Measurements from ENCODE around the gene DOK7.
"Not testable (repeated sequence)": the region's sequence is repeated elsewhere in the genome, so short reads cannot be mapped to it uniquely, and the experiment has no call there.

Gene DOK7

GRCh38 chr4:3511187-3511586 is 48.1 kb downstream of the DOK7 start:
- DNase-seq (ENCODE audit: low read depth in 2 of 2): no peak
- H3K4me3 ChIP-seq (replicated peaks in 1 of 2; ENCODE audit: low read depth in 2 of 2, low read length in 2 of 2): no peak overlapping the region
- no peak for TF ChIP-seq CTCF (IDR thresholded peaks at IDR 0.05; ENCODE audit: low read depth, low read length)

GRCh38 chr4:3511601-3512000 is 48.5 kb downstream of the DOK7 start:
- not testable (repeated sequence) for DNase-seq (ENCODE audit: low read depth in 2 of 2); H3K4me3 ChIP-seq (replicated peaks in 1 of 2; ENCODE audit: low read depth in 2 of 2, low read length in 2 of 2)

- no peak for TF ChIP-seq CTCF (IDR thresholded peaks at IDR 0.05; ENCODE audit: low read depth, low read length)
- DNase-seq (ENCODE audit: low read depth in 2 of 2): no peak
- H3K4me3 ChIP-seq (replicated peaks in 1 of 2; ENCODE audit: low read depth in 2 of 2, low read length in 2 of 2): no peak overlapping the region
Observed at GRCh38 chr4:3512279-3512678, 49.2 kb downstream of the DOK7 start.

GRCh38 chr4:3512719-3513118 is 49.6 kb downstream of the DOK7 start:
- DNase-seq (ENCODE audit: low read depth in 2 of 2): no peak

GRCh38 chr4:3513807-3514206 is 50.7 kb downstream of the DOK7 start:
- no peak overlapping the region for H3K4me3 ChIP-seq (replicated peaks in 1 of 2; ENCODE audit: low read depth in 2 of 2, low read length in 2 of 2)
- DNase-seq (ENCODE audit: low read depth in 2 of 2): no peak
- no peak for TF ChIP-seq CTCF (IDR thresholded peaks at IDR 0.05; ENCODE audit: low read depth, low read length)

More at GRCh38 chr4:3512719-3513118, 49.6 kb downstream of the DOK7 start:
- TF ChIP-seq CTCF (IDR thresholded peaks at IDR 0.05; ENCODE audit: low read depth, low read length): no peak
- H3K4me3 ChIP-seq (replicated peaks in 1 of 2; ENCODE audit: low read depth in 2 of 2, low read length in 2 of 2): no peak overlapping the region

GRCh38 chr4:3514221-3514780 is 51.2 kb downstream of the DOK7 start:
- no peak for DNase-seq (ENCODE audit: low read depth in 2 of 2)
- H3K4me3 ChIP-seq (replicated peaks in 1 of 2; ENCODE audit: low read depth in 2 of 2, low read length in 2 of 2): no peak overlapping the region
- TF ChIP-seq CTCF (IDR thresholded peaks at IDR 0.05; ENCODE audit: low read depth, low read length): no peak

GRCh38 chr4:3514806-3515501 is 51.8 kb downstream of the DOK7 start:
- TF ChIP-seq CTCF (IDR thresholded peaks at IDR 0.05; ENCODE audit: low read depth, low read length): peak; percentile 24
- no peak overlapping the region for H3K4me3 ChIP-seq (replicated peaks in 1 of 2; ENCODE audit: low read depth in 2 of 2, low read length in 2 of 2)
- no peak for DNase-seq (ENCODE audit: low read depth in 2 of 2)

Measured in cardiac fibroblast (primary cell).